ENCODE results near the gene LRP5. TPM values are rescaled to one million over a fixed set of nuclear protein-coding genes. Genes with fewer than 3 reads are reported as not detected.

Gene LRP5
- total RNA-seq, 1 experiment from 2014 or later = 67.0 TPM

- no TSS peak for BruUV-seq (replicated peaks)
- Histone ChIP-seq H3K27ac (ENCODE audit: low read depth, low read length, poor library complexity, severe bottlenecking) (no peak overlapping the region), H3K27me3 (replicated peaks; ENCODE audit: insufficient read depth, low read depth, low read length, poor library complexity) (no peaks in the 10 kb centered on the region), H3K4me1 (ENCODE audit: insufficient read depth, low read length, poor library complexity, severe bottlenecking) (no peaks in the 10 kb centered on the region), H3K36me3 (ENCODE audit: insufficient read depth, low read length, poor library complexity, severe bottlenecking) (no peaks in the 10 kb centered on the region), H3K4me3 (ENCODE audit: low read depth, low read length, poor library complexity, severe bottlenecking) (no peak overlapping the region), H3K9me3 (ENCODE audit: low read depth, low read length, poor library complexity, severe bottlenecking) (no peaks in the 10 kb centered on the region)
- TF ChIP-seq EZH2 (IDR thresholded peaks at IDR 0.05; ENCODE audit: borderline replicate concordance, low read depth, low read length, poor library complexity, severe bottlenecking) (no peak), CTCF (conservative IDR thresholded peaks at IDR 0.05; ENCODE audit: low read depth, low read length) (no peak)
- ChIA-PET CTCF (no interaction called here), POLR2A (ENCODE audit: low non-redundant PET) (no interaction called here)
- intact Hi-C loops (cut with micrococcal nuclease; ENCODE audit: unreplicated experiment) = no loop called here
- DNase-seq (ENCODE audit: low spot score) = no peak
These were observed 37.3 kb downstream of the LRP5 start for GRCh38 chr11:68349461-68350249.

- Histone ChIP-seq H3K36me3 (ENCODE audit: insufficient read depth, low read length, poor library complexity, severe bottlenecking) (peaks cover 3% of the 10 kb centered on the region), H3K4me1 (ENCODE audit: insufficient read depth, low read length, poor library complexity, severe bottlenecking) (no peaks in the 10 kb centered on the region), H3K9me3 (ENCODE audit: low read depth, low read length, poor library complexity, severe bottlenecking) (no peaks in the 10 kb centered on the region), H3K27me3 (replicated peaks; ENCODE audit: insufficient read depth, low read depth, low read length, poor library complexity) (no peaks in the 10 kb centered on the region), H3K4me3 (ENCODE audit: low read depth, low read length, poor library complexity, severe bottlenecking) (no peak overlapping the region), H3K27ac (ENCODE audit: low read depth, low read length, poor library complexity, severe bottlenecking) (no peak overlapping the region)
- TF ChIP-seq CTCF (conservative IDR thresholded peaks at IDR 0.05; ENCODE audit: low read depth, low read length) (no peak), EZH2 (IDR thresholded peaks at IDR 0.05; ENCODE audit: borderline replicate concordance, low read depth, low read length, poor library complexity, severe bottlenecking) (no peak)
- no peak for DNase-seq (ENCODE audit: low spot score)
- ChIA-PET CTCF (no interaction called here), POLR2A (ENCODE audit: low non-redundant PET) (no interaction called here)
- BruUV-seq (replicated peaks) = no TSS peak
- intact Hi-C loops (cut with micrococcal nuclease; ENCODE audit: unreplicated experiment) = no loop called here
These were observed 38.5 kb downstream of the LRP5 start for GRCh38 chr11:68350759-68351449.

GRCh38 chr11:68351450-68352275, 39.3 kb downstream of the LRP5 start:
- ChIA-PET POLR2A (ENCODE audit: low non-redundant PET) (no interaction called here), CTCF (no interaction called here)
- Histone ChIP-seq H3K27me3 (replicated peaks; ENCODE audit: insufficient read depth, low read depth, low read length, poor library complexity) (no peaks in the 10 kb centered on the region), H3K36me3 (ENCODE audit: insufficient read depth, low read length, poor library complexity, severe bottlenecking) (peaks cover 3% of the 10 kb centered on the region), H3K9me3 (ENCODE audit: low read depth, low read length, poor library complexity, severe bottlenecking) (no peaks in the 10 kb centered on the region), H3K4me3 (ENCODE audit: low read depth, low read length, poor library complexity, severe bottlenecking) (no peak overlapping the region), H3K27ac (ENCODE audit: low read depth, low read length, poor library complexity, severe bottlenecking) (no peak overlapping the region), H3K4me1 (ENCODE audit: insufficient read depth, low read length, poor library complexity, severe bottlenecking) (no peaks in the 10 kb centered on the region)
- BruUV-seq (replicated peaks) = no TSS peak
- intact Hi-C loops (cut with micrococcal nuclease; ENCODE audit: unreplicated experiment) = no loop called here
- no peak for DNase-seq (ENCODE audit: low spot score)
- TF ChIP-seq EZH2 (IDR thresholded peaks at IDR 0.05; ENCODE audit: borderline replicate concordance, low read depth, low read length, poor library complexity, severe bottlenecking) (no peak), CTCF (conservative IDR thresholded peaks at IDR 0.05; ENCODE audit: low read depth, low read length) (no peak)
